ENCODE results near the gene TNPO3.
A peak's percentile ranks its signal among the peaks of the same experiment; 100 is the strongest.

Gene TNPO3

GRCh38 chr7:128934361-128935341 lies 120.3 kb downstream of the TNPO3 start:
- DNase-seq (ENCODE audit: low read depth): peak; percentile 93
- H3K4me3 ChIP-seq (ENCODE audit: low read depth, low read length): peak overlapping the region; percentile 83
- no peak for TF ChIP-seq CTCF (IDR thresholded peaks at IDR 0.05; ENCODE audit: insufficient read depth, low read depth, low read length, missing control alignments)

GRCh38 chr7:128933180-128933891 lies 121.6 kb downstream of the TNPO3 start:
- peak; percentile 92 for DNase-seq (ENCODE audit: low read depth)
- peak; percentile 3 for TF ChIP-seq CTCF (IDR thresholded peaks at IDR 0.05; ENCODE audit: insufficient read depth, low read depth, low read length, missing control alignments)
- peak overlapping the region; percentile 83 for H3K4me3 ChIP-seq (ENCODE audit: low read depth, low read length)

GRCh38 chr7:128932862-128933179 lies 122.1 kb downstream of the TNPO3 start:
- peak overlapping the region; percentile 83 for H3K4me3 ChIP-seq (ENCODE audit: low read depth, low read length)
- TF ChIP-seq CTCF (IDR thresholded peaks at IDR 0.05; ENCODE audit: insufficient read depth, low read depth, low read length, missing control alignments): no peak
- DNase-seq (ENCODE audit: low read depth): no peak

GRCh38 chr7:128931965-128932861 lies 122.7 kb downstream of the TNPO3 start:
- no peak for TF ChIP-seq CTCF (IDR thresholded peaks at IDR 0.05; ENCODE audit: insufficient read depth, low read depth, low read length, missing control alignments)
- no peak for DNase-seq (ENCODE audit: low read depth)

GRCh38 chr7:128931190-128931798 lies 123.6 kb downstream of the TNPO3 start:
- TF ChIP-seq CTCF (IDR thresholded peaks at IDR 0.05; ENCODE audit: insufficient read depth, low read depth, low read length, missing control alignments): no peak
- DNase-seq (ENCODE audit: low read depth): no peak
- no peak overlapping the region for H3K4me3 ChIP-seq (ENCODE audit: low read depth, low read length)

More at GRCh38 chr7:128931965-128932861, 122.7 kb downstream of the TNPO3 start:
- peak overlapping the region; percentile 83 for H3K4me3 ChIP-seq (ENCODE audit: low read depth, low read length)
